ENCODE data around the gene SEC24A.
"Not testable (repeated sequence)": the region's sequence is repeated elsewhere in the genome, so short reads cannot be mapped to it uniquely, and the experiment has no call there.

SEC24A gene

DNA sequence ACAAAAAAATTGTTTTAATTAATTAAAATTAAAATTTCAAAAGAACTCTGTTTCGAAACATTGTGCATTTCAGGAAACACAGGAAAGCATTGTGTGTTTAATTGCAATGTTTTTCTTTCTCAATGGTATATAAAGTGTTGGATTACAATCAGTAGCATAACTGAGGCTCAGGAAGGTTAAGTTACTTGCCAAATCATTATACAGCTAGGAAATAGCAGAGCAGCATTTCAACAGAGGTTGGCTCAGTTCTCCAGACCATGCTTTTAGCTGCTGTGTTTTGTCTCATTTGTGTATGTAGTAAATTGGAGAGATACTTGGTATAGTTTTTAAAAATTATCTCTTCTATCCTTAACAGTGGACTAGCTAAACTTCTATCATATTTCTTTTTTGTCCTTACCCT lies 59.7 kb downstream of the SEC24A start:
- H3K4me3 ChIP-seq (ENCODE audit: low read depth, low read length): no peak overlapping the region
- TF ChIP-seq, protein P1, sequence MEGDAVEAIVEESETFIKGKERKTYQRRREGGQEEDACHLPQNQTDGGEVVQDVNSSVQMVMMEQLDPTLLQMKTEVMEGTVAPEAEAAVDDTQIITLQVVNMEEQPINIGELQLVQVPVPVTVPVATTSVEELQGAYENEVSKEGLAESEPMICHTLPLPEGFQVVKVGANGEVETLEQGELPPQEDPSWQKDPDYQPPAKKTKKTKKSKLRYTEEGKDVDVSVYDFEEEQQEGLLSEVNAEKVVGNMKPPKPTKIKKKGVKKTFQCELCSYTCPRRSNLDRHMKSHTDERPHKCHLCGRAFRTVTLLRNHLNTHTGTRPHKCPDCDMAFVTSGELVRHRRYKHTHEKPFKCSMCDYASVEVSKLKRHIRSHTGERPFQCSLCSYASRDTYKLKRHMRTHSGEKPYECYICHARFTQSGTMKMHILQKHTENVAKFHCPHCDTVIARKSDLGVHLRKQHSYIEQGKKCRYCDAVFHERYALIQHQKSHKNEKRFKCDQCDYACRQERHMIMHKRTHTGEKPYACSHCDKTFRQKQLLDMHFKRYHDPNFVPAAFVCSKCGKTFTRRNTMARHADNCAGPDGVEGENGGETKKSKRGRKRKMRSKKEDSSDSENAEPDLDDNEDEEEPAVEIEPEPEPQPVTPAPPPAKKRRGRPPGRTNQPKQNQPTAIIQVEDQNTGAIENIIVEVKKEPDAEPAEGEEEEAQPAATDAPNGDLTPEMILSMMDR (IDR thresholded peaks at IDR 0.05; ENCODE audit: insufficient read depth, low read length, missing control alignments): no peak
- CTCF ChIA-PET: interaction anchor here (0.7 to 1.1 kb wide), 2 partner anchors 15 to 50 kb away, joined by 3 read pairs; partner anchors contain the start of gene DDX46
- POLR2A ChIA-PET: no interaction called here
- DNase-seq (ENCODE audit: low read depth, low spot score): no peak

DNA sequence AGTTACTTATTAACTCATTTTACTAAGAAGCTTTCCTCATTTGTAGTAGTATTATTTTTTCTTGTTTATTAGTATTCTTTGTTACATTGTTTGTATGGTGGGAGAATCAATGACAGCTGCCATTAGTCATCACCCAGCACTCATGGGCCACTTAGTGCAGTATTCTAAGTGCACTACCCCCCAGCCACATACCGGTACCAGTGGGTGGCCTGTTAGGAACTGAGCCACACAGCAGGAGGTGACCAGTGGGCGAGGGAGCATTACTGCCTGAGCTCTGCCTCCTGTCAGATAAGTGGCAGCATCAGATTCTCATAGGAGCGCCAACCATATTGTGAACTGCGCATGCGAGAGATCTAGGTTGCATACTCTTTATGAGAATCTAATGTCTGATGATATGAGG lies 65.5 kb downstream of the SEC24A start:
- H3K4me3 ChIP-seq (ENCODE audit: low read depth, low read length): no peak overlapping the region
- no peak for DNase-seq (ENCODE audit: low read depth, low spot score)
- TF ChIP-seq, protein P1 (IDR thresholded peaks at IDR 0.05; ENCODE audit: insufficient read depth, low read length, missing control alignments): no peak
- ChIA-PET CTCF (interaction anchor here (1.0 to 1.3 kb wide), 3 partner anchors 8 to 190 kb away, joined by 3 read pairs; no protein-coding TSS in a partner anchor), POLR2A (no interaction called here)

DNA sequence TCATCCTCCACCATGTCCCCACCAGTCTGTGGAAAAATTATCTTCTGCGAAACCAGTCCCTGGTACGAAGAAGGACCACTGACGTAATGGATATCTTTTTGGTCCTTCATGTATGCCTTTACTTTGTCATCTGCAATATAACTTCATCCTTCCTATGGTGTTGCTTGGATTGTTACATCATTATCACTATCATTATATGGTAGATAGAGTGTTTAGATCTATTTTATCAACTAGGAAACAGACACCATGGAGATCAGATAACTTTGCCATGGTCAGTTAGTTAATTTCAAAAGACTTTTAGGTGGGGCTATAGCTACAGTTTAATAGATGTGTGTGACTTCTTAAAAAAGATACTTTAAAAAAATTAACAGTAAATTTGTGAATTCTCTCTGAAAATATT lies 66.0 kb downstream of the SEC24A start:
- CTCF ChIA-PET: interaction anchor here (1.0 to 1.2 kb wide), 2 partner anchors 9 to 190 kb away, joined by 3 read pairs; no protein-coding TSS in a partner anchor
- TF ChIP-seq, protein P1 (IDR thresholded peaks at IDR 0.05; ENCODE audit: insufficient read depth, low read length, missing control alignments): no peak
- H3K4me3 ChIP-seq (ENCODE audit: low read depth, low read length): no peak overlapping the region
- DNase-seq (ENCODE audit: low read depth, low spot score): no peak
- POLR2A ChIA-PET: no interaction called here

DNA sequence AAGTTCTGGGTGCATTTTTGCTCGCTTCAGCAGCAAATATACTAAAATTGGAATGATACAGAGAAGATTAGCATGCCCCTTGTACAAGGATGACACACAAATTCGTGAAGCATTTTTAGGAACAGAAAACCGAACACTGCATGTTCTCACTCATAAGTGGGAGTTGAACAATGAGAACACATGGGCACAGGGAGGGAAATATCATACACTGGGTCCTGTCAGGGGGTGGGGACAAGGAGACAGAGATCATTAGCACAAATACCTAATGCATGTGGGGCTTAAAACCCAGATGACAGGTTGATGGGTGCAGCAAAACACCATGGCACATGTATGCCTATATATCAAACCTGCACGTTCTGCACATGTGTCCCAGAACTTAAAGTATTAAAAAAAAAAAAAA lies 66.9 kb downstream of the SEC24A start:
- CTCF ChIA-PET; DNase-seq (ENCODE audit: low read depth, low spot score); H3K4me3 ChIP-seq (ENCODE audit: low read depth, low read length); POLR2A ChIA-PET: not testable (repeated sequence)

DNA sequence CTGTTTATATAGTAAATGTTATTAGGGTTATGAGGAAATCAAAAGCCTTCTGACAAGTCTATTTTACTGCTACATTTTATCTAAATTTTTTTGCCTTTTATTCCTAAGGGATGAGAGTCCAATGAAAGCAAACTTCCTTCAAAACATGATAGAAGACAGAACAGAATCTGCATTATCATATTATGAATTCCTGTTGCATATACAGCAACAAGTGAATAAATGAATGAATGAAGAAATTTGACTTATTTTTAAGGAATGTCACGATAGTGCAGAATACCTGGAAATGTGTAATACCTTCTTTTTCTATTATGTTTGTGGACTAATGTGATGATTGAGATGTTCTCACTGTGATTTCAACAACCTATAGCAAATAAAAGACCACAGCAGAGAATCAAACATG lies 76.3 kb downstream of the SEC24A start:
- no peak for DNase-seq (ENCODE audit: low read depth, low spot score)
- no peak overlapping the region for H3K4me3 ChIP-seq (ENCODE audit: low read depth, low read length)
- TF ChIP-seq, protein P1 (IDR thresholded peaks at IDR 0.05; ENCODE audit: insufficient read depth, low read length, missing control alignments): no peak
- CTCF ChIA-PET: interaction anchor here (0.6 to 1.0 kb wide), 3 partner anchors 16 to 181 kb away, joined by 3 read pairs; no protein-coding TSS in a partner anchor
- POLR2A ChIA-PET: no interaction called here

DNA sequence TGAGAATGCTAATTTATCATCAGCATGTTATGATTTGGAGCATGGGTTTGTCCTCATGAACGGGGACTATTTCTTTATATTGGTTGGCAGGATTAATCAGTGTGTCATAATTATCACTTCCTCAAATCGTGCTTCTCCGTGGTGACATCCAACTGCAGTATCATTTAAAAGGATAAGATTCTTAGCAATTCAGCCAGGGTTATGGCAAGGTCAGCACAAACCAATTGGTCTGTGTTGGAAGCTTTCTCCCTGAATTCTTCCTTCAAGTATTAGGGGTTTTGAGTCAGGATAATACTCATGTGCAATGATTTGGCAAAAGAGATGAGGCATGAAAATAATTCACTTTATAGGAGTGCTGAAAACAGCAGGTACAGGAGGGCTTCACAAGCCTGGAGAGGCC lies 84.2 kb downstream of the SEC24A start:
- DNase-seq (ENCODE audit: low read depth, low spot score): no peak
- ChIA-PET POLR2A (no interaction called here), CTCF (no interaction called here)
- TF ChIP-seq, protein P1 (IDR thresholded peaks at IDR 0.05; ENCODE audit: insufficient read depth, low read length, missing control alignments): no peak
- H3K4me3 ChIP-seq (ENCODE audit: low read depth, low read length): no peak overlapping the region

DNA sequence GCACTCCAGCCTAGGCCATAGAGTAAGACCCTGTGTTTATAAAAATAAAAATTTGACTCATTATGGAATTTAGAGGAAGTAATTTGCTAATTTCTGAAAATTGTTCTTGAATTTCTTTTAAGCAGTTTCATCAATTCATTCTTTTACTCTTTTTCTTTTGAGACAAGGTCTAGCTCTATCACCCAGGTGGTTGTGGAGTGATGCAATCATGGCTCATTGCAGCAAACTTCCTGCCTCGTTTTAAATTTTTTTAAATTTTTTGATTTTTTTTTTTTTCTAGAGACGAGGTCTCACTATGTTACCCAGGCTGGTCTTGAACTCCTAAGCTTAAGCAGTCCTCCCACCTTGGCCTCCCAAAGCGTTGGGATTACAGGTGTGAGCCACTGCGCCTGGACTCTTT lies 86.7 kb downstream of the SEC24A start:
- TF ChIP-seq, protein P1 (IDR thresholded peaks at IDR 0.05; ENCODE audit: insufficient read depth, low read length, missing control alignments): no peak
- ChIA-PET CTCF (interaction anchor here (1.1 to 1.3 kb wide), 2 partner anchors 23 kb away, joined by 3 read pairs; partner anchors contain the start of gene DDX46), POLR2A (no interaction called here)
- no peak overlapping the region for H3K4me3 ChIP-seq (ENCODE audit: low read depth, low read length)
- DNase-seq (ENCODE audit: low read depth, low spot score): no peak

Measured in AG04449 (cell line).